Lower lobe of right lung (tissue), 2 donors: Measurements from ENCODE around the gene CCDC167. TPM values are rescaled to one million over a fixed set of nuclear protein-coding genes. Genes with fewer than 3 reads are reported as not detected.

Source experiments
- ATAC-seq, 2 donors: fragments of 200-7000 bp; cut with Tn5 transposase; one replicate each; pipeline ENCODE4 v1.9.1; 2020 to 2022; ENCODE audit warnings: mild to moderate bottlenecking in 2 of 2, moderate library complexity in 2 of 2
- DNase-seq: peaks from one replicate; pipeline ENCODE4 v3.0.0-alpha.2; 2020
- H3K27ac ChIP-seq: fragments of 200-600 bp; one replicate; pipeline ENCODE4 v1.8.0; 2022
- H3K27me3 ChIP-seq: fragments of 200-600 bp; one replicate; pipeline ENCODE4 v1.8.0; 2022; ENCODE audit warnings: low read depth
- H3K36me3 ChIP-seq: fragments of 200-600 bp; one replicate; pipeline ENCODE4 v1.8.0; 2022; ENCODE audit warnings: mild to moderate bottlenecking
- H3K4me1 ChIP-seq: fragments of 200-600 bp; one replicate; pipeline ENCODE4 v1.8.0; 2022
- H3K4me3 ChIP-seq: fragments of 200-600 bp; one replicate; pipeline ENCODE4 v1.8.0; 2022; ENCODE audit warnings: mild to moderate bottlenecking
- H3K9me3 ChIP-seq: fragments of 200-600 bp; one replicate; pipeline ENCODE4 v1.8.0; 2022
- CTCF ChIP-seq: fragments of 200-600 bp; IDR thresholded peaks from one replicate; pipeline ENCODE4 v1.8.0; 2022; ENCODE audit warnings: antibody characterized with exemption, mild to moderate bottlenecking
- intact Hi-C: fragments of 100-400 bp; cut with DNase I; formaldehyde crosslinking; loops from one replicate; pipeline ENCODE4 v1.11.0; 2022
- total RNA-seq: library from RNA; stranded (reverse); fragmentation: NEBNext Ultra II Directional; extraction: Animal tissue kit (Norgen Biotek cat#: 25700); gene quantifications from one replicate; pipeline ENCODE4 v1.2.1, GENCODE V29; 2021
- donor health status: DM: no; HTN: yes; CAD: no; lungs with severe emphysema.

Gene CCDC167
- total RNA-seq, 1 donor from 2014 or later: 12.7 TPM

GRCh38 chr6:37479266-37479854, 20.3 kb downstream of the CCDC167 start:
- Histone ChIP-seq H3K36me3 (peaks cover 97% of the 10 kb centered on the region), H3K27me3 (no peaks in the 10 kb centered on the region), H3K27ac (no peak overlapping the region), H3K9me3 (no peaks in the 10 kb centered on the region), H3K4me3 (no peak overlapping the region), H3K4me1 (no peaks in the 10 kb centered on the region)
- ATAC-seq: no peak
- TF ChIP-seq CTCF: no peak
- no peak for DNase-seq
- intact Hi-C loops: no loop called here

GRCh38 chr6:37478827-37479226, 20.9 kb downstream of the CCDC167 start:
- DNase-seq (no peak), ATAC-seq (no peak)
- H3K27me3 ChIP-seq: no peaks in the 10 kb centered on the region
- intact Hi-C loops: no loop called here
- no peaks in the 10 kb centered on the region for H3K9me3 ChIP-seq
- no peaks in the 10 kb centered on the region for H3K4me1 ChIP-seq
- H3K36me3 ChIP-seq: peaks cover 100% of the 10 kb centered on the region
- no peak for TF ChIP-seq CTCF
- no peak overlapping the region for H3K27ac ChIP-seq
- H3K4me3 ChIP-seq: no peak overlapping the region

GRCh38 chr6:37477656-37478435, 21.8 kb downstream of the CCDC167 start:
- Histone ChIP-seq H3K27ac (no peak overlapping the region), H3K27me3 (no peaks in the 10 kb centered on the region), H3K9me3 (no peaks in the 10 kb centered on the region), H3K36me3 (peaks cover 100% of the 10 kb centered on the region), H3K4me3 (no peak overlapping the region), H3K4me1 (no peaks in the 10 kb centered on the region)
- DNase-seq: no peak
- intact Hi-C loops: no loop called here
- no peak for TF ChIP-seq CTCF
- no peak for ATAC-seq

GRCh38 chr6:37477191-37477590, 22.5 kb downstream of the CCDC167 start:
- ATAC-seq (no peak), DNase-seq (no peak)
- no peak overlapping the region for H3K4me3 ChIP-seq
- H3K36me3 ChIP-seq: peaks cover 100% of the 10 kb centered on the region
- no peak for TF ChIP-seq CTCF
- intact Hi-C loops: no loop called here
- H3K9me3 ChIP-seq: no peaks in the 10 kb centered on the region
- H3K27ac ChIP-seq: no peak overlapping the region
- H3K27me3 ChIP-seq: no peaks in the 10 kb centered on the region
- H3K4me1 ChIP-seq: no peaks in the 10 kb centered on the region

- no peak for TF ChIP-seq CTCF
- Histone ChIP-seq H3K36me3 (peaks cover 88% of the 10 kb centered on the region), H3K27me3 (no peaks in the 10 kb centered on the region), H3K4me1 (no peaks in the 10 kb centered on the region), H3K27ac (no peak overlapping the region), H3K9me3 (no peaks in the 10 kb centered on the region), H3K4me3 (no peak overlapping the region)
- ATAC-seq (no peak), DNase-seq (no peak)
- intact Hi-C loops: no loop called here
Measured at GRCh38 chr6:37474316-37474715, 25.4 kb downstream of the CCDC167 start.
